ENCODE measurements around the gene BGLAP.

Gene BGLAP

DNA sequence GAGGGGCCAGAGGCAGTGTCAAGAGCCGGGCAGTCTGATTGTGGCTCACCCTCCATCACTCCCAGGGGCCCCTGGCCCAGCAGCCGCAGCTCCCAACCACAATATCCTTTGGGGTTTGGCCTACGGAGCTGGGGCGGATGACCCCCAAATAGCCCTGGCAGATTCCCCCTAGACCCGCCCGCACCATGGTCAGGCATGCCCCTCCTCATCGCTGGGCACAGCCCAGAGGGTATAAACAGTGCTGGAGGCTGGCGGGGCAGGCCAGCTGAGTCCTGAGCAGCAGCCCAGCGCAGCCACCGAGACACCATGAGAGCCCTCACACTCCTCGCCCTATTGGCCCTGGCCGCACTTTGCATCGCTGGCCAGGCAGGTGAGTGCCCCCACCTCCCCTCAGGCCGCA lies at the start of gene BGLAP:
Gene BGLAP, plus strand, starts transcription at position 259 of the 400 bp plus-strand sequence. Its CDS starts 48 bp downstream, at position 307.
- H3K36me3 ChIP-seq: peaks cover 42% of the 10 kb centered on the region
- no peaks in the 10 kb centered on the region for H3K9me3 ChIP-seq (ENCODE audit: severe bottlenecking)
- TF ChIP-seq, protein P1, sequence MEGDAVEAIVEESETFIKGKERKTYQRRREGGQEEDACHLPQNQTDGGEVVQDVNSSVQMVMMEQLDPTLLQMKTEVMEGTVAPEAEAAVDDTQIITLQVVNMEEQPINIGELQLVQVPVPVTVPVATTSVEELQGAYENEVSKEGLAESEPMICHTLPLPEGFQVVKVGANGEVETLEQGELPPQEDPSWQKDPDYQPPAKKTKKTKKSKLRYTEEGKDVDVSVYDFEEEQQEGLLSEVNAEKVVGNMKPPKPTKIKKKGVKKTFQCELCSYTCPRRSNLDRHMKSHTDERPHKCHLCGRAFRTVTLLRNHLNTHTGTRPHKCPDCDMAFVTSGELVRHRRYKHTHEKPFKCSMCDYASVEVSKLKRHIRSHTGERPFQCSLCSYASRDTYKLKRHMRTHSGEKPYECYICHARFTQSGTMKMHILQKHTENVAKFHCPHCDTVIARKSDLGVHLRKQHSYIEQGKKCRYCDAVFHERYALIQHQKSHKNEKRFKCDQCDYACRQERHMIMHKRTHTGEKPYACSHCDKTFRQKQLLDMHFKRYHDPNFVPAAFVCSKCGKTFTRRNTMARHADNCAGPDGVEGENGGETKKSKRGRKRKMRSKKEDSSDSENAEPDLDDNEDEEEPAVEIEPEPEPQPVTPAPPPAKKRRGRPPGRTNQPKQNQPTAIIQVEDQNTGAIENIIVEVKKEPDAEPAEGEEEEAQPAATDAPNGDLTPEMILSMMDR (IDR thresholded peaks at IDR 0.05; ENCODE audit: low read depth, low read length): no peak
- DNase-seq: no peak
- H3K27ac ChIP-seq: no peak within 1 kb of the TSS
- H3K27me3 ChIP-seq (ENCODE audit: insufficient read depth, low read depth, severe bottlenecking): peaks cover 11% of the 10 kb centered on the region
- no peak within 1 kb of the TSS for H3K4me3 ChIP-seq (ENCODE audit: low read depth, low read length)

DNA sequence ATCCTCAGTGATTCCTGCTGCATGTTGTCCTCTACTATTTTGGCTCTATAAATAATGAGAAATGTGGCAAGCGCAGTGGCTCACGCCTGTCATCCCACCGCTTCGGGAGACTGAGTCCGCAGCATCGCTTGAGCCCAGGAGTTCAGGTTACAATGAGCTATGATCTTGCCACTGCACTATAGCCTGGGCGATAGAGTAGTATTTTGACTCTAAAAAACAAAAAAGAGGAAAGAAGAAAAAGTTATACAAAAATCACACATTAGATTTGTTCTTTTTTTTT lies 48.8 kb upstream of the BGLAP start:
- DNase-seq: no peak

DNA sequence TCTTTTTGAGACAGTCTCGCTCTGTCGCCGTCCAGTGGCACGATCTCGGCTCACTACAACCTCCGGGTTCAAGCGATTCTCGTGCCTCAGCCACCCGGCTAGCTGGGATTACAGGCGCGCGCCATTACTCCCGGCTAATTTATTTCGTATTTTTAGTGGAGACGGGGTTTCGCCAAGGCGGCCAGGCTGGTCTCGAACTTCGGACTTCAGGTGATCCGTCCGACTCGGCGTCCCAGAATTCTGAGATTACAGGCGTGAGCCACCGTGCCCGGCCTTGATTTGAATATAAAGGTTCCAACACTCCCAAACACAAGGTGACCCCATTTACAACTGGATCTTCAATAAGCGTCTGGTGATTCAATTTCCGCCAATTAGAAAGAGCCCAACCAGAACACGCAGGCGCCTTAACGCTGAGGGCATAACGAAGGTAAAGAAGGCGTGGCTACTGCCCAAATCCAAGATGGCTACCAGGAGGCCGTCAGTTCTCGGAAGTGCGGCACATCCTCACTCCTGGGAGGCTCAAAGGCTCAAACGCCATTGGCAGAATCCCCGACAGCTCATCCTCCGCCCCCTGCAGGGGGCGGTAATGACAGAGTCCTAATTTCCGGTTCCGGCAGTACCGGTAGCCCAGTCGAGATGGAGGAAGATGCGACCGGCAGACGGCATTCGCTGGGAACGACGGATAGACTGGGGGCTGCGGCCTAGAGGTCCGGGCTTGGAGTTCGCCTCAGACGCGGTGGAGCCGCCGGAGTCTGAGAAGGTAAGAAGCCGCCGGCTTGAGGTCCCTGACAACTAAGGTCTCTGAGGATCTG lies 48.3 kb upstream of the BGLAP start, which contains the start of gene SLC25A44:
Gene SLC25A44, plus strand, starts transcription at position 617 of the 812 bp plus-strand sequence. CDS start 5,744 bp downstream, outside the sequence.
- peak; percentile 100 for DNase-seq
- peaks cover 9% of the 10 kb centered on the region for H3K9me3 ChIP-seq (ENCODE audit: severe bottlenecking)
- H3K36me3 ChIP-seq: peaks cover 24% of the 10 kb centered on the region
- TF ChIP-seq, protein P1 (IDR thresholded peaks at IDR 0.05; ENCODE audit: low read depth, low read length): peak; percentile 69
- H3K27me3 ChIP-seq (ENCODE audit: insufficient read depth, low read depth, severe bottlenecking): no peaks in the 10 kb centered on the region
- peak within 1 kb of the TSS; percentile 75 for H3K27ac ChIP-seq
- H3K4me3 ChIP-seq (ENCODE audit: low read depth, low read length): peak within 1 kb of the TSS; percentile 88

More for the DNA sequence above, 48.8 kb upstream of the BGLAP start:
- Histone ChIP-seq H3K9me3 (ENCODE audit: severe bottlenecking) (peaks cover 12% of the 10 kb centered on the region), H3K27ac (peak overlapping the region; percentile 75), H3K27me3 (ENCODE audit: insufficient read depth, low read depth, severe bottlenecking) (no peaks in the 10 kb centered on the region), H3K4me3 (ENCODE audit: low read depth, low read length) (no peak overlapping the region), H3K36me3 (peaks cover 22% of the 10 kb centered on the region)
- TF ChIP-seq, protein P1 (IDR thresholded peaks at IDR 0.05; ENCODE audit: low read depth, low read length): no peak

DNA sequence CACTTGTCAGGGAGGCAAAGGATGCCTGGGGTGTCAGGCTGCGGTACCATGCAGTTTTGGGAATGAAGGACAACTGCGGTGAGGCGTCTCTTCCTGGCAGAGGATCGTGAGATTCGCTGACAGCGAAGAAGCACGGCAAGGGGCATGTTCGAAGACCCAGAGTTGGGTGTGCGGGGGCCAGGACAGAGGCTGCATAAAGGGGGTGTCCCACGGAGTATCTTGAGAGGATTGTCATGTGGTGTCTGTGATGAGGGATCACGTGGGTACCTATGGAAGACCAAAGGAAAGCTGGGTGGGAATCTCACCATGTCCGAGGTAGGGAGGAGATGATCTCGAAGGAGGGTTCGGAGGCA lies 47.7 kb upstream of the BGLAP start:
- H3K4me3 ChIP-seq (ENCODE audit: low read depth, low read length): peak overlapping the region; percentile 88
- peaks cover 9% of the 10 kb centered on the region for H3K9me3 ChIP-seq (ENCODE audit: severe bottlenecking)
- H3K36me3 ChIP-seq: peaks cover 30% of the 10 kb centered on the region
- no peak for DNase-seq
- H3K27me3 ChIP-seq (ENCODE audit: insufficient read depth, low read depth, severe bottlenecking): no peaks in the 10 kb centered on the region
- TF ChIP-seq, protein P1 (IDR thresholded peaks at IDR 0.05; ENCODE audit: low read depth, low read length): no peak
- H3K27ac ChIP-seq: peak overlapping the region; percentile 31

DNA sequence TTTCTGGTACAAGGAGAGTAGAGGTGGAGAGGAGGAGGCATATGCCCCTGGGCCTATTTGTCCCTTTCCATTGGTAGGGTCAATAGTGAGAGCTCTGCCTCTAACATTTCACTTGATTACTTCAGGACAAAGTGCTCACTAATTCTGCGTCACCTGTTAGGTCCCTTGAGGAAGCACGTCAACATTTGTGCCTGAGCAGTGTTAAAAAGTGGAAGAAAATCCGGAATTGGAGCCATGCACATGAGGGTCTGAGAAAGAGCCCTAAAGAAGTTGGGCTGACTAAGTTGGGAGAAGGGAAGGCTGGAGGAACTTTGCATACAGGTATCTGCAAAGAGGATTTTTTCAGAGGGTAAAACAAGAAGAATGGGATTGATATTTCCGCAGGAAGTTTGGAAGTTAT lies 46.1 kb upstream of the BGLAP start:
- no peak for DNase-seq
- Histone ChIP-seq H3K27ac (no peak overlapping the region), H3K4me3 (ENCODE audit: low read depth, low read length) (no peak overlapping the region), H3K9me3 (ENCODE audit: severe bottlenecking) (no peaks in the 10 kb centered on the region), H3K27me3 (ENCODE audit: insufficient read depth, low read depth, severe bottlenecking) (no peaks in the 10 kb centered on the region), H3K36me3 (peaks cover 43% of the 10 kb centered on the region)
- TF ChIP-seq, protein P1 (IDR thresholded peaks at IDR 0.05; ENCODE audit: low read depth, low read length): no peak
